HG02943 (cell line): ENCODE data around the gene NLGN3.

Source experiments
- ATAC-seq: cut with Tn5 transposase; IDR thresholded peaks from one replicate; pipeline ENCODE4 v1.9.1; 2021; ENCODE audit warnings: mild to moderate bottlenecking, low read depth, moderate library complexity; ENCODE audit not compliant: unreplicated experiment

NLGN3 gene

GRCh38 chrX:71144651-71145050, at the start of gene NLGN3:
TSS of gene NLGN3 (plus strand) at chrX:71144841. CDS start at chrX:71147750, 2,909 bp downstream.
- ATAC-seq = no peak

- no peak for ATAC-seq
Observed at GRCh38 chrX:71095033-71095432, 49.6 kb upstream of the NLGN3 start.

- ATAC-seq = peak; percentile 83
Observed at GRCh38 chrX:71095555-71095980, 49.1 kb upstream of the NLGN3 start, which contains the start of gene FOXO4. TSS of gene FOXO4 (plus strand) at chrX:71095851. CDS start at chrX:71096529, 678 bp downstream.

- no peak for ATAC-seq
Observed at GRCh38 chrX:71095981-71096759, 48.5 kb upstream of the NLGN3 start.

- ATAC-seq = no peak
Observed at GRCh38 chrX:71096760-71097032, 47.9 kb upstream of the NLGN3 start.

- no peak for ATAC-seq
Observed at GRCh38 chrX:71098302-71098701, 46.3 kb upstream of the NLGN3 start.

GRCh38 chrX:71098951-71099506, 45.6 kb upstream of the NLGN3 start:
- ATAC-seq = no peak

GRCh38 chrX:71099736-71100135, 44.9 kb upstream of the NLGN3 start:
- ATAC-seq = no peak

GRCh38 chrX:71100581-71101505, 43.8 kb upstream of the NLGN3 start:
- no peak for ATAC-seq

GRCh38 chrX:71102292-71102691, 42.3 kb upstream of the NLGN3 start:
- ATAC-seq = no peak

GRCh38 chrX:71103110-71103983, 41.3 kb upstream of the NLGN3 start:
- no peak for ATAC-seq

- ATAC-seq = no peak
Observed at GRCh38 chrX:71105628-71106027, 39.0 kb upstream of the NLGN3 start.

GRCh38 chrX:71106427-71106826, 38.2 kb upstream of the NLGN3 start, which contains the start of gene CXorf65:
TSS of gene CXorf65 (minus strand) at chrX:71106740. CDS start at chrX:71106556, 184 bp downstream.
- ATAC-seq = no peak

- ATAC-seq = no peak
Observed at GRCh38 chrX:71107245-71107644, 37.4 kb upstream of the NLGN3 start.

GRCh38 chrX:71107762-71108360, 36.8 kb upstream of the NLGN3 start:
- no peak for ATAC-seq

GRCh38 chrX:71109051-71109450, 35.6 kb upstream of the NLGN3 start:
- ATAC-seq = no peak

GRCh38 chrX:71111141-71111843, 33.3 kb upstream of the NLGN3 start, which contains the start of gene IL2RG:
TSS of gene IL2RG (minus strand) at chrX:71111577. CDS start at chrX:71111539, 38 bp downstream.
- peak; percentile 86 for ATAC-seq

GRCh38 chrX:71111921-71112431, 32.7 kb upstream of the NLGN3 start:
- ATAC-seq = peak; percentile 20

- ATAC-seq = no peak
Observed at GRCh38 chrX:71117358-71117757, 27.3 kb upstream of the NLGN3 start.
